ENCODE results near the gene FZD7.

GRCh38 chr2:202036601-202037037 is 3.0 kb downstream of the FZD7 start:
- TF ChIP-seq POLR2A (IDR thresholded peaks at IDR 0.05) (no peak), CTCF (IDR thresholded peaks at IDR 0.05) (no peak)
